HepG2 (cell line): ENCODE data around the gene NEK8. TPM values are rescaled to one million over a fixed set of nuclear protein-coding genes. Genes with fewer than 3 reads are reported as not detected.
A peak's percentile ranks its signal among the peaks of the same experiment; 100 is the strongest.

ENCODE experiments used
- ATAC-seq: fragments of 200-7000 bp; cut with Tn5 transposase; 3 replicates; pipeline ENCODE4 v1.9.1; 2020; ENCODE audit warnings: mild to moderate bottlenecking, moderate library complexity
- BruUV-seq: library from RNA; stranded (reverse); fragments of 400-500 nt; replicated peaks from 2 replicates; lab custom pipeline; 2021; lab: Mats Ljungman, UMichigan
- CTCF ChIA-PET: fragments of 300-600 bp; formaldehyde crosslinking; extraction: SDS; loops from one replicate; lab custom pipeline; 2021; ENCODE audit warnings: low total read pairs, inconsistent platforms, low intra/inter-chr PET ratio; lab: Yijun Ruan, JAX
- POLR2A ChIA-PET: fragments of 350-600 bp; sonication (Branson Sonifier 250); formaldehyde crosslinking; loops from one replicate; lab custom pipeline; 2020; ENCODE audit warnings: antibody characterized with exemption, inconsistent platforms; lab: Yijun Ruan, JAX
- DNase-seq: peaks from one replicate; pipeline ENCODE4 v3.0.0-alpha.2; 2015; ENCODE audit warnings: low spot score
- FAIRE-seq: peaks from 3 replicates; lab custom pipeline; 2011; peaks lifted over from hg19 to GRCh38; lab: Jason Lieb, UNC
- H2AFZ ChIP-seq: one replicate; pipeline ENCODE4 v1.6.1; 2011; ENCODE audit warnings: low read length, inconsistent platforms
- H3K27ac ChIP-seq: fragments of 300-600 bp; 3 replicates; pipeline ENCODE4 v1.8.0; 2011; ENCODE audit warnings: mixed run types, mild to moderate bottlenecking, mixed read lengths, low read length, inconsistent platforms; ENCODE audit not compliant: insufficient read depth; ENCODE audit errors: extremely low read length
- H3K27me3 ChIP-seq, 2 experiments: fragments of 200-600 bp in 1 of 2; 2 replicates in 1 of 2; 3 replicates in 1 of 2; pipeline versions ENCODE4 v1.6.0 to v1.8.0; 2011; ENCODE audit warnings: low read length in 2 of 2, mild to moderate bottlenecking in 2 of 2, moderate library complexity in 2 of 2, inconsistent platforms in 1 of 2; ENCODE audit not compliant: insufficient read depth in 2 of 2, control insufficient read depth in 1 of 2
- H3K36me3 ChIP-seq, 2 experiments: fragments of 200-600 bp in 1 of 2; replicated peaks in 1 of 2; 2 replicates in 1 of 2; 3 replicates in 1 of 2; pipeline versions ENCODE4 v1.5.1 to v1.8.0; 2011; ENCODE audit warnings: low read length in 2 of 2, inconsistent platforms in 1 of 2; ENCODE audit not compliant: insufficient read depth in 2 of 2, control insufficient read depth in 1 of 2
- H3K4me1 ChIP-seq: 2 replicates; pipeline ENCODE4 v1.5.1; 2012; ENCODE audit warnings: low read length, inconsistent platforms; ENCODE audit not compliant: insufficient read depth
- H3K4me2 ChIP-seq: 2 replicates; pipeline ENCODE4 v1.6.0; 2011; ENCODE audit warnings: low read depth, low read length, inconsistent platforms
- H3K4me3 ChIP-seq, 3 experiments: fragments of 200-600 bp in 1 of 3; sonication (generic), shearing (Covaris generic) in 1 of 3; replicated peaks in 1 of 3; 2 replicates each; pipeline ENCODE4 v1.5.1; 2011 to 2016; ENCODE audit warnings: low read length in 3 of 3, inconsistent platforms in 2 of 3, low read depth in 2 of 3, mild to moderate bottlenecking in 2 of 3, control low read depth in 1 of 3, mixed read lengths in 1 of 3; ENCODE audit not compliant: insufficient read depth in 1 of 3
- H3K79me2 ChIP-seq: one replicate; pipeline ENCODE4 v1.6.1; 2011; ENCODE audit warnings: low read length, inconsistent platforms; ENCODE audit not compliant: insufficient read depth
- H3K9ac ChIP-seq: 2 replicates; pipeline ENCODE4 v1.6.0; 2011; ENCODE audit warnings: mild to moderate bottlenecking, low read depth, low read length, inconsistent platforms; ENCODE audit not compliant: insufficient read depth
- H3K9me3 ChIP-seq: 2 replicates; pipeline ENCODE4 v1.5.1; 2012; ENCODE audit warnings: mild to moderate bottlenecking, low read length
- H4K20me1 ChIP-seq: 2 replicates; pipeline ENCODE4 v1.6.0; 2011; ENCODE audit warnings: inconsistent platforms, mild to moderate bottlenecking, low read length, moderate library complexity; ENCODE audit not compliant: insufficient read depth
- CCDC6 ChIP-seq: sonication (generic); formaldehyde crosslinking; IDR thresholded peaks from 2 replicates; pipeline ENCODE4 v1.8.1; 2022; ENCODE audit warnings: mild to moderate bottlenecking, missing genetic modification reagents, moderate library complexity
- IRF1 ChIP-seq: sonication (generic); formaldehyde crosslinking; IDR thresholded peaks from 2 replicates; pipeline ENCODE4 v1.4.0; 2020; ENCODE audit warnings: low read depth, mild to moderate bottlenecking, missing genetic modification reagents
- THAP11 ChIP-seq: IDR thresholded peaks from 2 replicates; pipeline ENCODE4 v1.6.1; 2016; ENCODE audit warnings: missing biosample characterization, missing genetic modification reagents
- ZMYM2 ChIP-seq: sonication (generic); formaldehyde crosslinking; IDR thresholded peaks from 2 replicates; pipeline ENCODE4 v1.8.0; 2022; ENCODE audit warnings: mild to moderate bottlenecking, missing genetic modification reagents
- ZNF276 ChIP-seq: sonication (generic); formaldehyde crosslinking; IDR thresholded peaks from 2 replicates; pipeline ENCODE4 v1.4.0; 2020; ENCODE audit warnings: mild to moderate bottlenecking, low read depth, missing genetic modification reagents
- ZNF570 ChIP-seq: sonication (generic); formaldehyde crosslinking; IDR thresholded peaks from 2 replicates; pipeline ENCODE4 v1.4.0; 2020; ENCODE audit warnings: mild to moderate bottlenecking, missing genetic modification reagents, borderline replicate concordance
- ZNF574 ChIP-seq: sonication (generic); formaldehyde crosslinking; IDR thresholded peaks from 2 replicates; pipeline ENCODE4 v1.4.0; 2020; ENCODE audit warnings: missing genetic modification reagents
- ZNF772 ChIP-seq: sonication (generic); formaldehyde crosslinking; IDR thresholded peaks from 2 replicates; pipeline ENCODE4 v1.5.0; 2020; ENCODE audit warnings: mild to moderate bottlenecking, missing genetic modification reagents
- ZNF788 ChIP-seq: sonication (generic); formaldehyde crosslinking; IDR thresholded peaks from 2 replicates; pipeline ENCODE4 v1.5.0; 2020; ENCODE audit warnings: mild to moderate bottlenecking, missing genetic modification reagents, borderline replicate concordance
- ZNF800 ChIP-seq: sonication (generic); formaldehyde crosslinking; IDR thresholded peaks from 2 replicates; pipeline ENCODE4 v1.4.0; 2020; ENCODE audit warnings: missing genetic modification reagents
- WGBS: methylation state at CpG from one replicate; pipeline ENCODE4 v1.1.6; 2017; ENCODE audit warnings: low lambda C conversion rate; 5-methylcytosine and 5-hydroxymethylcytosine counted together
- in situ Hi-C: cut with HindIII; loops from 2 replicates; pipeline ENCODE4 v1.10.0; 2017; ENCODE audit warnings: low pct_unique_long_range_greater_than_20kb; ENCODE audit not compliant: extremely low pct_ligation_motif_present
- intact Hi-C: fragments of 100-400 bp; cut with micrococcal nuclease; formaldehyde crosslinking; loops from one replicate; pipeline ENCODE4 v1.10.0; 2022; ENCODE audit not compliant: unreplicated experiment
- polyA plus RNA-seq, 8 experiments: library from polyadenylated mRNA; depleted of rRNA in 3 of 8; stranded (reverse) in 7 of 8; unstranded in 1 of 8; fragments of >200 nt; fragmentation: Illumina TruSeq in 4 of 8; extraction: Trizol in 4 of 8; gene quantifications; 2 replicates each; pipeline versions ENCODE4 v1.2.1 to v1.2.3, GENCODE V29; 2011 to 2016; ENCODE audit warnings: low read depth in 4 of 8, missing spikeins in 1 of 8, mixed read lengths in 1 of 8; ENCODE audit not compliant: insufficient read depth in 1 of 8
- total RNA-seq, 5 experiments: library from RNA; depleted of rRNA; stranded (reverse); fragments of >200 nt; fragmentation: Illumina TruSeq; extraction: Trizol; gene quantifications; 2 replicates each; pipeline ENCODE4 v1.2.3, GENCODE V29; 2016; ENCODE audit warnings: low read depth in 1 of 5

NEK8 gene
- total and polyA plus RNA-seq, 2 of the 13 experiments (the other 11 are each of a cell fraction or from before 2014, with no cell fraction given): 5.8 to 13.5 TPM

GRCh38 chr17:28743243-28744103 lies 14.9 kb downstream of the NEK8 start, which contains the start of gene TRAF4:
Gene TRAF4 (plus strand): TSS chr17:28744011. CDS start chr17:28744113, 102 bp downstream.
- ChIA-PET POLR2A (interaction anchor here (0.9 to 12.3 kb wide), 9 partner anchors 9 to 194 kb away, joined by 3 to 590 read pairs (median 4); partner anchors contain the start of genes BLTP2, NEK8, PROCA1 and RPL23A), CTCF (interaction anchor here (2.8 kb wide), 1 partner anchor 16 kb away, joined by 14 read pairs; the partner anchor contains the start of gene TLCD1)
- DNase-seq (peak; percentile 73), FAIRE-seq (peak; percentile 46), ATAC-seq (peak; percentile 64)
- Histone ChIP-seq H3K9ac (peak within 1 kb of the TSS; percentile 98), H3K36me3 (peaks cover 27 to 30% of the 10 kb centered on the region in 2 experiments), H2AFZ (no peak within 1 kb of the TSS), H3K79me2 (peaks cover 33% of the 10 kb centered on the region), H3K4me1 (peaks cover 49% of the 10 kb centered on the region), H3K9me3 (no peaks in the 10 kb centered on the region), H3K4me3 (peak within 1 kb of the TSS; percentile 72 to 93 (median 74)), H3K27ac (peak within 1 kb of the TSS; percentile 95), H3K4me2 (peak within 1 kb of the TSS; percentile 98), H4K20me1 (peaks cover 28% of the 10 kb centered on the region), H3K27me3 (no peaks in the 10 kb centered on the region; a peak in 1 of 5 replicates)
- TSS peak; percentile 47 for BruUV-seq
- in situ Hi-C loops: loop anchor here (25.0 kb wide), 1 partner anchor 369 kb away; no protein-coding TSS in a partner anchor
- intact Hi-C loops: no loop called here
- 0% methylated on average over 6 of the region's 70 CpGs for WGBS
- no peak for TF ChIP-seq ZNF800 (CRISPR knock-in tag)
- TF ChIP-seq IRF1 (CRISPR knock-in tag): no peak
- 0 out of 2 replicates have a peak, but pooled peaks have one; percentile 16 for TF ChIP-seq ZNF276 (CRISPR knock-in tag)
- TF ChIP-seq ZNF772 (CRISPR knock-in tag): no peak
- no peak for TF ChIP-seq THAP11 (CRISPR knock-in tag)
- TF ChIP-seq ZNF574: no peak; the same call in 1 of the 2 replicates
- no peak; the same call in 1 of the 2 replicates for TF ChIP-seq ZNF570 (CRISPR knock-in tag)
- no peak; the same call in 1 of the 2 replicates for TF ChIP-seq CCDC6 (CRISPR knock-in tag)
- no peak for TF ChIP-seq ZMYM2
- TF ChIP-seq ZNF788 (CRISPR knock-in tag): no peak; the same call in 1 of the 2 replicates
